ENCODE data around the gene CHRNA1.
"Not testable (repeated sequence)": the region's sequence is repeated elsewhere in the genome, so short reads cannot be mapped to it uniquely, and the experiment has no call there.

The CHRNA1 gene

DNA sequence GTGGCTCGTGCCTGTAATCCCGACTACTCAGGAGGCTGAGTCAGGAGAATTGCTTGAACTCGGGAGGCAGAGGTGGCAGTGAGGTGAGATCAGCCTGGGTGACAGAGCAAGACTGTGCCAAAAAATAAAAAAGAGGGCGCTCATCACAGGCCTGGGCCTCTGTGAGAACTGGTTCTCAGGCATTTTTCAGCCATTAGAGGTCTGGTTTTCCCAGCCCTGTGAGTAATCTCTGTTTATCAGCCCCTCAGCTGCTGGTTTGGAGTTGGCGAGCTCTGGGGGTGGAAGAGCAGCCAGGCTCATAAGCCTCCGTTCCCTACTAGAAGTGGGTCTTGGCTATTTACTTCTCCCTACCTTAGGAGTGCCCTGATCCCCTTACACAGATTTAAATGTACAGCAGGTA lies 53.1 kb downstream of the CHRNA1 start:
- DNase-seq: no peak

- not testable (repeated sequence) for DNase-seq
Measured at GRCh38 chr2:174709416-174710004, 54.8 kb downstream of the CHRNA1 start.

DNA sequence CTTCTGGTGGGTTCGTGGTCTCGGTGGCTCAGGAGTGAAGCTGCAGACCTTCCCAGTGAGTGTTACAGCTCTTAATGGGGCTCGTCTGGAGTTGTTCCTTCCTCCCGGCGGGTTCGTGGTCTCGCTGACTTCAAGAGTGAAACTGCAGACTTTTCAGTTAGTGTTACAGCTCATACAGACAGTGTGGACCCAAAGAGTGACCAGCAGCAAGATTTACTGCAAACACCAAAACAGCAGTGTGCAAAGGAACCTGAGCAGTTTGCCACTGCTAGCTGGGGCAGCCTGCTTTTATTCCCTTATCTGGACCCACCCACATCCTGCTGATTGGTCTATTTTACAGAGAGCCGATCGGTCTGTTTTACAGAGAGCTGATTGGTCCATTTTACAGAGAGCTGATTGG lies 55.6 kb downstream of the CHRNA1 start:
- DNase-seq: no peak

DNA sequence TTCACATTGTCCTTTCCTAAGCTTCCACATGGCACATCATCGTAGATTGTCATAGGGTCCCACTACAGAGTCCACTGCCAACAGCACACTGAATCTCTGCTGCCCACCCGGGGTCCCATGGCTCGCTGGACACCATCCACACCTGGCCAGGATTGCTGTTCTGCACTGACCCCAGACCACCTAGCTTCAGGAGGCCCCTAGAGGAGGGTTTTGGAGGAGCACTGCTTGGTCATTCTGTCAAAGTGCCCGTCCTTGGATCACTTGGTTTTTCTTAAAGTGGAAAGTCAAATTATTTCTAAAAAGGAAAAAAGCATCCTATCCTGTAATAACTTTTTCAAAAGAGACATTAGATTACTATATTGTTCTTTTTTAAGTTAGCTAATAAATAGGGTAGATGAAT lies 59.0 kb downstream of the CHRNA1 start:
- DNase-seq: no peak

DNA sequence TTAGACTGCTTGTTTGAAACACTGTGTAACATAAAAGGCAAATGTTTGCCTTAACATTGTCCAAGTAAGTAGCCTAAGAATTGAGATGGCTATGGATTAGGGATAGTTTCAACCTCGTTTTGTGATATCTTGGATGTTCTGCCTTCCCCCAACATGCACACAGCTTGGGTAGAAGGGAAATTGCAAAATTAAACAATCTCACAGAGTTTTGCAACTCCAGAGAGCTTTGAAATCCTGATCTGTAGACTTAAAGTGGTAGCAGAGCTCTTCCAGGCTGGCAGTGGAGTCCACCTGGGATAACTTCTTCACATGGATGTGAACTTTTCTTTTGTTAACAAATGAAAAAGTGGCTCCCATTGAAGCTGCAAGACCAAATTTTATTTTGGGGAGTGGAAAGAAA lies 59.6 kb downstream of the CHRNA1 start:
- DNase-seq: no peak

DNA sequence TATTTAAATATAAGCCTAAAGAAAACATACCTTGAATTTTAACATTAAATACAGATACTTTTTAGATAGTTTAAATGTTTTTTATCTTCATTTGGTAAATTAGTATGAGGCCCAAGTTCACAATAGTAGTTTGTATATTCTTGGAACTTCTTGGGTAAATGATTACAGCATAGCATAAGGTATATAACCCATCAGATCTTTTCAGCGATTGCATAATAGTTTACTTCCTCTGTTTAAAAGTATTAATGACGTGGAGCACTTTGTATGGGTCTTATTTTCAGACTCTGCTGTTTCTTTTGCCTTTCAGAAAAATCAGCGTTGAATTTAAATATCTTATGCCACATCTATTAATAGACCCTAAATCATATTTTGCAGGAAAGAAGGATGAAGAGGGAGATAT lies 60.2 kb downstream of the CHRNA1 start:
- DNase-seq: no peak

DNA sequence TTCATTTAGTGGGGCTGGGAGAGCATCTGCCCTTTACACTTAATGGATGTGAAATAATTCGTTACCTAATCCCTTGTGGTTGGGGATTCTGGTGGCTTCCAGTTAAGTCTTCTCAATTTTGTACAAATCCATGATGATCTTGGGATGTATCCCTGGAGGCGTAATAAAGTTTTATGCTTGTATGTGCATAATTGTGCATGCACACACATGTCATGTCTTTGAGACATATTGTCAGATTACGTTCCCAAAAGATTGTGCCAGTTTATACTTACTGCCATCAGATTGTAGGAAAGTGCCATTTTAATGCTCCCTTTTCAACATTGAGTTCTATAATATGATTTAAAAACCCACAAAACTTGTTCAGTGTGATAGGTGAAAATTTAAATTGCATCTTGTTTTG lies 60.8 kb downstream of the CHRNA1 start:
- DNase-seq: no peak

DNA sequence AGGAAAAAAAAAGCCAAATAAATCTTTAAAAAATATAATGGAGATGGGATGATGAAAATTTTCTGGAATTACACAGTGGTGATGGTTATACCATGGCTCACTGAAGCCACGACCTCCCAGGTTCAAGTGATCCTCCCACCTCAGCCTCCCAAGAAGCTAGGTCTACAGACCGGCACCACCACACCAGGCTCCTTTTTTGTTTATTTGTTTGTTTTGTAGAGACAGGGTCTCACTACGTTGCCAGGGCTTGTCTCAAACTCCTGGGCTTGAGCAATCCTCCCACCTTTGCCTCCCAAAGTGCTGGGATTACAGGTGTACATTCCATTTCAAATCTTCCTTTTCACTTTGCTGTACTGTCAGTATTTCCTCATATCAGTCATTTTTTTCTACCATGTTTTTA lies 61.7 kb downstream of the CHRNA1 start:
- DNase-seq: no peak

GRCh38 chr2:174699993-174700766 lies 64.1 kb downstream of the CHRNA1 start:
- no peak for DNase-seq
